Neural cell (in vitro differentiated cells): ENCODE measurements around the gene SRGAP2B. TPM values are rescaled to one million over a fixed set of nuclear protein-coding genes. Genes with fewer than 3 reads are reported as not detected.
"Not testable (repeated sequence)": the region's sequence is repeated elsewhere in the genome, so short reads cannot be mapped to it uniquely, and the experiment has no call there.

ENCODE experiments used
- H2AFZ ChIP-seq: fragments of 200-600, 300-800 bp; sonication (generic), shearing (Covaris generic); 2 replicates; pipeline ENCODE4 v1.6.0; 2014; ENCODE audit warnings: low read depth, mild to moderate bottlenecking, antibody characterized with exemption, low read length, moderate library complexity
- H3F3A ChIP-seq: fragments of 200-600 bp; shearing (Covaris generic); 2 replicates; pipeline ENCODE4 v1.6.1; 2016; ENCODE audit warnings: mild to moderate bottlenecking, moderate library complexity, mixed read lengths, antibody characterized with exemption, low read length; ENCODE audit not compliant: insufficient read depth, poor library complexity, severe bottlenecking
- H3K27ac ChIP-seq: fragments of 200-600, 300-800 bp; sonication (generic), shearing (Covaris generic); 2 replicates; pipeline ENCODE4 v1.5.1; 2014; ENCODE audit warnings: mild to moderate bottlenecking, low read length, moderate library complexity
- H3K27me3 ChIP-seq: fragments of 300-800, 200-600 bp; sonication (generic), shearing (Covaris generic); 2 replicates; pipeline ENCODE4 v1.6.0; 2014; ENCODE audit warnings: mild to moderate bottlenecking, low read depth, low read length, moderate library complexity; ENCODE audit not compliant: insufficient read depth
- H3K36me3 ChIP-seq: fragments of 300-800, 200-600 bp; sonication (generic), shearing (Covaris generic); 2 replicates; pipeline ENCODE4 v1.5.1; 2014; ENCODE audit warnings: mild to moderate bottlenecking, antibody characterized with exemption, low read length, moderate library complexity; ENCODE audit not compliant: insufficient read depth
- H3K4me2 ChIP-seq: fragments of 300-800, 200-600 bp; sonication (generic), shearing (Covaris generic); 2 replicates; pipeline ENCODE4 v1.6.0; 2014; ENCODE audit warnings: mild to moderate bottlenecking, low read length
- H3K4me3 ChIP-seq: fragments of 300-800, 200-600 bp; sonication (generic), shearing (Covaris generic); 2 replicates; pipeline ENCODE4 v1.5.1; 2014; ENCODE audit warnings: mild to moderate bottlenecking, low read length, moderate library complexity
- H3K79me2 ChIP-seq: fragments of 200-600 bp; shearing (Covaris generic); replicated peaks from 2 replicates; pipeline ENCODE4 v1.6.0; 2014; ENCODE audit warnings: mild to moderate bottlenecking, low read length, moderate library complexity; ENCODE audit not compliant: insufficient read depth
- H3K9ac ChIP-seq: fragments of 300-800, 200-600 bp; sonication (generic), shearing (Covaris generic); 2 replicates; pipeline ENCODE4 v1.6.1; 2016; ENCODE audit warnings: mild to moderate bottlenecking, low read length, mixed read lengths
- H3K9me2 ChIP-seq: fragments of 200-600 bp; shearing (Covaris generic); 2 replicates; pipeline ENCODE4 v1.6.1; 2016; ENCODE audit warnings: mild to moderate bottlenecking, low read length, mixed read lengths; ENCODE audit not compliant: insufficient read depth
- H3K9me3 ChIP-seq: fragments of 200-600, 300-800 bp; sonication (generic), shearing (Covaris generic); 2 replicates; pipeline ENCODE4 v1.6.1; 2016; ENCODE audit warnings: mild to moderate bottlenecking, mixed run types, low read length, moderate library complexity, mixed read lengths
- H4K20me1 ChIP-seq: fragments of 200-600 bp; shearing (Covaris generic); 2 replicates; pipeline ENCODE4 v1.6.1; 2016; ENCODE audit warnings: mild to moderate bottlenecking, mixed run types; ENCODE audit not compliant: insufficient read depth
- polyA plus RNA-seq: library from polyadenylated mRNA; depleted of rRNA; stranded (reverse); fragments of >200 nt; gene quantifications from 2 replicates; pipeline ENCODE4 v1.2.3, GENCODE V29; 2014

SRGAP2B gene
- polyA plus RNA-seq, 1 donor from 2014 or later: 11.8 TPM

GRCh38 chr1:144923640-144924039 lies 171.5 kb downstream of the SRGAP2B start:
- H3K9me3 ChIP-seq, H3K9ac ChIP-seq, H3K27ac ChIP-seq, H3K79me2 ChIP-seq, H2AFZ ChIP-seq, H3K4me3 ChIP-seq, H3K27me3 ChIP-seq, H3K9me2 ChIP-seq, H3F3A ChIP-seq, H3K4me2 ChIP-seq, H4K20me1 ChIP-seq, H3K36me3 ChIP-seq: not testable (repeated sequence)

GRCh38 chr1:144922785-144923184 lies 172.3 kb downstream of the SRGAP2B start:
- not testable (repeated sequence) for H3K27me3 ChIP-seq, H3K36me3 ChIP-seq, H3K27ac ChIP-seq, H3K4me2 ChIP-seq, H3F3A ChIP-seq, H3K9ac ChIP-seq, H3K9me3 ChIP-seq, H3K9me2 ChIP-seq, H3K4me3 ChIP-seq, H3K79me2 ChIP-seq, H4K20me1 ChIP-seq, H2AFZ ChIP-seq

GRCh38 chr1:144919106-144919505 lies 176.0 kb downstream of the SRGAP2B start:
- not testable (repeated sequence) for H3K36me3 ChIP-seq, H3K9me2 ChIP-seq, H3K9me3 ChIP-seq, H4K20me1 ChIP-seq, H3K27ac ChIP-seq, H3K79me2 ChIP-seq, H3K9ac ChIP-seq, H3F3A ChIP-seq, H3K4me3 ChIP-seq, H3K4me2 ChIP-seq, H2AFZ ChIP-seq, H3K27me3 ChIP-seq

- not testable (repeated sequence) for H2AFZ ChIP-seq, H3K4me2 ChIP-seq, H3K27me3 ChIP-seq, H3K9me3 ChIP-seq, H4K20me1 ChIP-seq, H3K4me3 ChIP-seq, H3F3A ChIP-seq, H3K9me2 ChIP-seq, H3K27ac ChIP-seq, H3K36me3 ChIP-seq, H3K9ac ChIP-seq, H3K79me2 ChIP-seq
Observed at GRCh38 chr1:144918027-144918603, 177.0 kb downstream of the SRGAP2B start.

DNA sequence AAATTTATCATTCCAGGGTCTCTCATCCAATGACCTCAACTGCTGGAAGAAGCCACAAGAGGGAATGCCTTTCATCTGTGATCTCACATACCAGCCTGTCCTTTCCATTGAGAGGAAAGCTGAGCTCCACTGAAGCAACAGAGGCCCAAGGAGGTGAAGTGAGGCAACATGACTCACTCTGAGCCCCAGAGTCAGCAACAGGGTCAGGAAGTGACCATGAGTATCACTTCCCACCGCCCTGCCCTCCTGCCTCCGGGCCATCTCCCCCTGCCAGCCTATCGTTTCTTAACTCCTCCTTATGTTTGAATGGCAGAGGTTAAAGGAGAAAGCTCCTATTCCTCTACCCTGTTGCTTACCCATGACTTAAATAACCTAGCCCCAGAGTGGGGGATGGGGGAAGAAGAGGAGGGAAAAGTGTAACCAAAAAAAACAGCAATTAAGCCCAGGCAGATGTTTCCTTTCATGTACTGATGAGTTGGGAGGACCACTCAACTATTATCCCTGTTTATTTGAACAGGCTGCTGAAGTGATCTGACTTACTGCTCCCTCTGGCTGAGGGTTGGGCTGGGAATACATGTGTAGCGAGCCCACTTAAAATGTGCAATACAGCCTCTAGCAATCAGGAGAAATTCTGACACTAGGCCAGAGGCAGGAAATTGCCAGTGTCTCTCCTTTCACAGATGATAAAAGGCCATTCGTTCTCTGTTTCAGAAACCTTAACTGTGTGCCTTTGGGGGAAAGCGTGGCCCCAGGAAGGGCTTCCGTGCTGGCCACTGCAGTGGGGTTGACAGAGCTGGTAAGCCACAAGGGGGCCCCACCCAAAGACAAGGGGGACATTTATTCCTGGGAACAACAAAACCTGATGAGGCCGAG lies 177.7 kb downstream of the SRGAP2B start:
- H3K27ac ChIP-seq: not testable (repeated sequence)

GRCh38 chr1:144913977-144914734 lies 181.0 kb downstream of the SRGAP2B start:
- not testable (repeated sequence) for H3K4me2 ChIP-seq, H3K9ac ChIP-seq, H3K9me3 ChIP-seq

More for the DNA sequence above, 177.7 kb downstream of the SRGAP2B start:
- not testable (repeated sequence) for H3K9ac ChIP-seq, H4K20me1 ChIP-seq, H3K9me2 ChIP-seq, H3K4me3 ChIP-seq, H2AFZ ChIP-seq, H3K79me2 ChIP-seq, H3K27me3 ChIP-seq, H3F3A ChIP-seq, H3K36me3 ChIP-seq, H3K4me2 ChIP-seq, H3K9me3 ChIP-seq

DNA sequence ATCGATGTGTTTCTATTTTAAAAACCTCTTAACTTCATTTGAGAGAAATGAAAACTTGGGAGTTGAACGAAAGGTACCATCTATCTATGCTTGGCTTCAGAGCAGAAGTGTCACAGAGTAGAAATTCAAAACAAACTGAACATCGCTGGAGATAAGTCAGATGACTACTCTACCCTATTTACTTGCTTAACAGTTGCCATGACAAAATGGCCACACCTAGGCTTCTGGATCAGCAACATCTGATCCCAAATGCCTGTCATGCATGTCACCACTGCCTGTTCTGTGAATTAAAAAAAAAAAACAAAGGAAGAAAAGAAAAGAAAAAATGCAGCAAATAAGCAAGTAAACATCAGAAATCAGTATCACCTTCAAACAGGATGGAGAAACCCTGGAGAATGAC lies 181.7 kb downstream of the SRGAP2B start:
- not testable (repeated sequence) for H3F3A ChIP-seq, H3K4me3 ChIP-seq, H3K4me2 ChIP-seq, H3K9ac ChIP-seq, H3K9me2 ChIP-seq, H3K9me3 ChIP-seq, H3K36me3 ChIP-seq, H3K79me2 ChIP-seq, H3K27ac ChIP-seq, H2AFZ ChIP-seq, H3K27me3 ChIP-seq, H4K20me1 ChIP-seq

More at GRCh38 chr1:144913977-144914734, 181.0 kb downstream of the SRGAP2B start:
- H3F3A ChIP-seq, H3K27ac ChIP-seq, H2AFZ ChIP-seq, H3K27me3 ChIP-seq, H3K36me3 ChIP-seq, H3K79me2 ChIP-seq, H3K9me2 ChIP-seq, H4K20me1 ChIP-seq, H3K4me3 ChIP-seq: not testable (repeated sequence)
